HG03025 (cell line): ENCODE results near the gene AQP9.
"Not testable (repeated sequence)": the region's sequence is repeated elsewhere in the genome, so short reads cannot be mapped to it uniquely, and the experiment has no call there.

ENCODE experiments used
- ATAC-seq: cut with Tn5 transposase; IDR thresholded peaks from one replicate; pipeline ENCODE4 v1.9.1; 2021; ENCODE audit warnings: mild to moderate bottlenecking, moderate library complexity; ENCODE audit not compliant: unreplicated experiment, low FRiP score

Gene AQP9

GRCh38 chr15:58138106-58138505, at the start of gene AQP9:
Gene AQP9 (plus strand): TSS chr15:58138381. CDS start chr15:58138566, 185 bp downstream.
- no peak for ATAC-seq

GRCh38 chr15:58095415-58095814, 42.8 kb upstream of the AQP9 start:
- ATAC-seq, result no peak

- no peak for ATAC-seq
Measured at GRCh38 chr15:58096529-58097084, 41.6 kb upstream of the AQP9 start.

GRCh38 chr15:58103482-58103881, 34.7 kb upstream of the AQP9 start:
- ATAC-seq, result no peak

GRCh38 chr15:58108117-58108516, 30.1 kb upstream of the AQP9 start:
- no peak for ATAC-seq

GRCh38 chr15:58109419-58109818, 28.8 kb upstream of the AQP9 start:
- no peak for ATAC-seq

GRCh38 chr15:58110999-58111717, 27.0 kb upstream of the AQP9 start:
- ATAC-seq, result no peak

GRCh38 chr15:58111718-58112104, 26.5 kb upstream of the AQP9 start:
- no peak for ATAC-seq

GRCh38 chr15:58113358-58113757, 24.8 kb upstream of the AQP9 start:
- not testable (repeated sequence) for ATAC-seq

GRCh38 chr15:58114388-58114787, 23.8 kb upstream of the AQP9 start:
- ATAC-seq, result no peak

- ATAC-seq, result no peak
Measured at GRCh38 chr15:58114812-58115211, 23.4 kb upstream of the AQP9 start.

GRCh38 chr15:58115692-58116091, 22.5 kb upstream of the AQP9 start:
- ATAC-seq, result no peak

GRCh38 chr15:58117619-58118018, 20.6 kb upstream of the AQP9 start:
- ATAC-seq, result no peak

- no peak for ATAC-seq
Measured at GRCh38 chr15:58118272-58118671, 19.9 kb upstream of the AQP9 start.

GRCh38 chr15:58119016-58119415, 19.2 kb upstream of the AQP9 start:
- ATAC-seq, result no peak

GRCh38 chr15:58124585-58124984, 13.6 kb upstream of the AQP9 start:
- ATAC-seq, result no peak

- no peak for ATAC-seq
Measured at GRCh38 chr15:58125333-58125732, 12.8 kb upstream of the AQP9 start.

- ATAC-seq, result no peak
Measured at GRCh38 chr15:58134886-58135285, 3.3 kb upstream of the AQP9 start.

- ATAC-seq, result no peak
Measured at GRCh38 chr15:58135511-58136174, 2.5 kb upstream of the AQP9 start.

GRCh38 chr15:58136731-58137130, 1.4 kb upstream of the AQP9 start:
- ATAC-seq, result no peak

- ATAC-seq, result no peak
Measured at GRCh38 chr15:58137686-58138085, 495 bp upstream of the AQP9 start.
